ENCODE results near the gene GPR157.

DNA sequence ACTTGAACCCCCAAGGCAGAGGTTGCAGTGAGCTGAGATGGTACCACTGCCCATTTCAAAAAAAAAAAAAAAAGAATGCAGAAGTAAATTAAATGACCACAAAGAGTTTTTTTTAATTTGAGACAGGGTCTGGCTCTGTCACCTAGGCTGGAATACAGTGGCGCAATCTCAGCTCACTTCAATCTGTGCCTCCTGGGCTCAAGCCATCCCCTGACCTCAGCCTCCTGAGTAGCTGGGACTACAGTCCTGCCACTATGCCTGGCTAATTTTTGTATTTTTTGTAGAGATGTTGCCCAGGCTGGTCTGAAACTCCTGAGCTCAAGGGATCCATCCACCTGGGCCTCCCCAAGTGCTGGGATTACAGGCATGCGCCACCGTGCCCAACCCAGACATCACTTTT lies 20.2 kb upstream of the GPR157 start:
- TF ChIP-seq ZFP30 (CRISPR knock-in tag; IDR thresholded peaks at IDR 0.05) (no peak), ZNF8 (CRISPR knock-in tag; IDR thresholded peaks at IDR 0.05) (no peak), TOX (CRISPR knock-in tag; IDR thresholded peaks at IDR 0.05; ENCODE audit: borderline replicate concordance) (no peak), BACH2 (CRISPR knock-in tag; IDR thresholded peaks at IDR 0.05; ENCODE audit: borderline replicate concordance) (no peak), GLIS3 (CRISPR knock-in tag; IDR thresholded peaks at IDR 0.05) (no peak), ZNF565 (CRISPR knock-in tag; conservative IDR thresholded peaks at IDR 0.05; ENCODE audit: low read depth) (no peak), ZFP3 (CRISPR knock-in tag; IDR thresholded peaks at IDR 0.05) (no peak), SNAI2 (CRISPR knock-in tag; IDR thresholded peaks at IDR 0.05) (no peak), ESRRG (CRISPR knock-in tag; IDR thresholded peaks at IDR 0.05) (no peak), ZC3H10 (CRISPR knock-in tag; IDR thresholded peaks at IDR 0.05) (no peak), ZNF70 (CRISPR knock-in tag; IDR thresholded peaks at IDR 0.05) (no peak)
- TF ChIP-seq, protein P1, sequence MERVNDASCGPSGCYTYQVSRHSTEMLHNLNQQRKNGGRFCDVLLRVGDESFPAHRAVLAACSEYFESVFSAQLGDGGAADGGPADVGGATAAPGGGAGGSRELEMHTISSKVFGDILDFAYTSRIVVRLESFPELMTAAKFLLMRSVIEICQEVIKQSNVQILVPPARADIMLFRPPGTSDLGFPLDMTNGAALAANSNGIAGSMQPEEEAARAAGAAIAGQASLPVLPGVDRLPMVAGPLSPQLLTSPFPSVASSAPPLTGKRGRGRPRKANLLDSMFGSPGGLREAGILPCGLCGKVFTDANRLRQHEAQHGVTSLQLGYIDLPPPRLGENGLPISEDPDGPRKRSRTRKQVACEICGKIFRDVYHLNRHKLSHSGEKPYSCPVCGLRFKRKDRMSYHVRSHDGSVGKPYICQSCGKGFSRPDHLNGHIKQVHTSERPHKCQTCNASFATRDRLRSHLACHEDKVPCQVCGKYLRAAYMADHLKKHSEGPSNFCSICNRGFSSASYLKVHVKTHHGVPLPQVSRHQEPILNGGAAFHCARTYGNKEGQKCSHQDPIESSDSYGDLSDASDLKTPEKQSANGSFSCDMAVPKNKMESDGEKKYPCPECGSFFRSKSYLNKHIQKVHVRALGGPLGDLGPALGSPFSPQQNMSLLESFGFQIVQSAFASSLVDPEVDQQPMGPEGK (CRISPR knock-in tag; IDR thresholded peaks at IDR 0.05; ENCODE audit: borderline replicate concordance) = no peak
- TF ChIP-seq, protein P2, sequence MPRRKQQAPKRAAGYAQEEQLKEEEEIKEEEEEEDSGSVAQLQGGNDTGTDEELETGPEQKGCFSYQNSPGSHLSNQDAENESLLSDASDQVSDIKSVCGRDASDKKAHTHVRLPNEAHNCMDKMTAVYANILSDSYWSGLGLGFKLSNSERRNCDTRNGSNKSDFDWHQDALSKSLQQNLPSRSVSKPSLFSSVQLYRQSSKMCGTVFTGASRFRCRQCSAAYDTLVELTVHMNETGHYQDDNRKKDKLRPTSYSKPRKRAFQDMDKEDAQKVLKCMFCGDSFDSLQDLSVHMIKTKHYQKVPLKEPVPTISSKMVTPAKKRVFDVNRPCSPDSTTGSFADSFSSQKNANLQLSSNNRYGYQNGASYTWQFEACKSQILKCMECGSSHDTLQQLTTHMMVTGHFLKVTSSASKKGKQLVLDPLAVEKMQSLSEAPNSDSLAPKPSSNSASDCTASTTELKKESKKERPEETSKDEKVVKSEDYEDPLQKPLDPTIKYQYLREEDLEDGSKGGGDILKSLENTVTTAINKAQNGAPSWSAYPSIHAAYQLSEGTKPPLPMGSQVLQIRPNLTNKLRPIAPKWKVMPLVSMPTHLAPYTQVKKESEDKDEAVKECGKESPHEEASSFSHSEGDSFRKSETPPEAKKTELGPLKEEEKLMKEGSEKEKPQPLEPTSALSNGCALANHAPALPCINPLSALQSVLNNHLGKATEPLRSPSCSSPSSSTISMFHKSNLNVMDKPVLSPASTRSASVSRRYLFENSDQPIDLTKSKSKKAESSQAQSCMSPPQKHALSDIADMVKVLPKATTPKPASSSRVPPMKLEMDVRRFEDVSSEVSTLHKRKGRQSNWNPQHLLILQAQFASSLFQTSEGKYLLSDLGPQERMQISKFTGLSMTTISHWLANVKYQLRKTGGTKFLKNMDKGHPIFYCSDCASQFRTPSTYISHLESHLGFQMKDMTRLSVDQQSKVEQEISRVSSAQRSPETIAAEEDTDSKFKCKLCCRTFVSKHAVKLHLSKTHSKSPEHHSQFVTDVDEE (CRISPR knock-in tag; IDR thresholded peaks at IDR 0.05) = no peak
- TF ChIP-seq, protein P3, sequence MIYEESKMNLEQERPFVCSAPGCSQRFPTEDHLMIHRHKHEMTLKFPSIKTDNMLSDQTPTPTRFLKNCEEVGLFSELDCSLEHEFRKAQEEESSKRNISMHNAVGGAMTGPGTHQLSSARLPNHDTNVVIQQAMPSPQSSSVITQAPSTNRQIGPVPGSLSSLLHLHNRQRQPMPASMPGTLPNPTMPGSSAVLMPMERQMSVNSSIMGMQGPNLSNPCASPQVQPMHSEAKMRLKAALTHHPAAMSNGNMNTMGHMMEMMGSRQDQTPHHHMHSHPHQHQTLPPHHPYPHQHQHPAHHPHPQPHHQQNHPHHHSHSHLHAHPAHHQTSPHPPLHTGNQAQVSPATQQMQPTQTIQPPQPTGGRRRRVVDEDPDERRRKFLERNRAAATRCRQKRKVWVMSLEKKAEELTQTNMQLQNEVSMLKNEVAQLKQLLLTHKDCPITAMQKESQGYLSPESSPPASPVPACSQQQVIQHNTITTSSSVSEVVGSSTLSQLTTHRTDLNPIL (CRISPR knock-in tag; IDR thresholded peaks at IDR 0.05; ENCODE audit: low read depth) = no peak
